Measurements from ENCODE around the gene CTTNBP2NL.

CTTNBP2NL gene

DNA sequence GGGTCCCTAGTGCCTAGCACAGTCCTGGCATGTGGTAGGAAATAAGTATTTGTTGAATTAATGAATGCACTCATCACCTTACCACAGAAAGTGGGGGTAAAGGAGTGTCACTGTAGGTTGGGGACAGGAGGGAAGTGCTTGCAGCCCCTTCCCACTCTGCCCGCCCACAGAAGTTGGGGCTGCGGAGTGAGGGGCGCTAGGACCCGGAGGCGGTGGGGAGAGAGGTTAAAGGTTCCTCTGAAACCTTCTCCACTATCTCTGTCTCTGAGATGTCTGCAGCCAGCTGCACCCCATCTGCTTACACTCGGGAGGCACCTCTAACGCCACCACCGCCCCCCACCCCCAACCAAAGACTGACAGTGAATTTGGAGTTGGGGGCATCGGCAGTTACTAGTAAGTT lies 111.3 kb downstream of the CTTNBP2NL start:
- no peak for DNase-seq (ENCODE audit: low spot score)

GRCh38 chr1:112507921-112508277 lies 111.9 kb downstream of the CTTNBP2NL start:
- DNase-seq (ENCODE audit: low spot score), result no peak

GRCh38 chr1:112508278-112509004 lies 112.4 kb downstream of the CTTNBP2NL start, which contains the start of gene WNT2B:
Gene WNT2B, plus strand, starts transcription at chr1:112508965. Its CDS starts 298 bp downstream, at chr1:112509263.
- DNase-seq (ENCODE audit: low spot score), result no peak

GRCh38 chr1:112509005-112509659 lies 113.1 kb downstream of the CTTNBP2NL start:
- no peak for DNase-seq (ENCODE audit: low spot score)

DNA sequence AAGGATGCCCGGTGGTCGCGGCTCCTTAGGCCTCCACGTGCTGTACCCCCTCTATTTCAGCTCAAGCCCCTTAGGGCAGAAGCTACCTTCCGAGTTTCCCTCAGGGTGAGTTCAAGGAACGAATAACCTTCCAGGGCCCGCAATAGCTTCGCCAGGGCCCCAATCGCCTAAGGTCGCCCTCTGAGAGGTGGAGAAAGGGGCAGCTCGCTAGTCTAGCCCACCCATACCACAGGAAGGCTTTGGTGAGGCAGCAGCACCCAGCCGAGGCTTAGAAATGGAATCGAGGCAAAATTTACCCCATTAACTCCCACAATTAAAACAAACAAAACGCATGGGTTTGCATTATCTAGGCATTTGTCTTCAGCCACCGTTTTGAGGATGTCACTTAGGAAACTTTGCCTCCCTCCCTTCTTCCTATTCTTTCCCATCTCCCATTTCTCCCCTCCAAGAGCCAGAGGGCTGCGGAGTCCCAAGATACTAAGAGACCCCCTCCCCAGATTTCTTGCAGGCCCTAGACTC lies 113.7 kb downstream of the CTTNBP2NL start:
- no peak for DNase-seq (ENCODE audit: low spot score)

- DNase-seq (ENCODE audit: low spot score), result no peak
Measured at GRCh38 chr1:112510340-112510739, 114.3 kb downstream of the CTTNBP2NL start.

All from pons (tissue), 1 donor.